CD4-positive, alpha-beta T cell treated with Interleukin-6 at 100 ng/mL for 8 hours (primary cell): ENCODE results near the gene GABRG3.
"Not testable (repeated sequence)": the region's sequence is repeated elsewhere in the genome, so short reads cannot be mapped to it uniquely, and the experiment has no call there.

ENCODE experiments used
- DNase-seq: peaks from one replicate; pipeline ENCODE4 v3.0.0-alpha.2; 2020; ENCODE audit warnings: mixed read lengths, low spot score

The GABRG3 gene

DNA sequence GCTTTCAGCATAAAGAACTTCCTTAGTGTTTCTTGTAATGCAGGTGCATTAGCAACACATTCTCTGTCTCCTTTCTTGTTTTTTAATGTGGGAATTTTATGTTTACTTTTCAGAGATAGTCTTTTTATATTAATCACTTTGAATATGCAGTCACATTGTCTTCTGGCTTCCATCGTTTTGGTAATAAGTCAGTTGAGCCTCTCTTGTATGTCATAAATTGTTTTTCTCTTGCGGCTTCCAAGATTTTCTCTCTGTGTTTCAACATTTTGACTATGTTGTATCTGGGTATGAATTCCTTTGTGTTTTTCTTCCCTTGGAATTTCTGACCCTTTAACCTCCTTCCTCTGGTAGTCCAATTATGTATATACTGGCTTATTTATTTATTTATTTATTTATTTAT, 25.3 kb downstream of the GABRG3 start:
- DNase-seq = no peak

DNA sequence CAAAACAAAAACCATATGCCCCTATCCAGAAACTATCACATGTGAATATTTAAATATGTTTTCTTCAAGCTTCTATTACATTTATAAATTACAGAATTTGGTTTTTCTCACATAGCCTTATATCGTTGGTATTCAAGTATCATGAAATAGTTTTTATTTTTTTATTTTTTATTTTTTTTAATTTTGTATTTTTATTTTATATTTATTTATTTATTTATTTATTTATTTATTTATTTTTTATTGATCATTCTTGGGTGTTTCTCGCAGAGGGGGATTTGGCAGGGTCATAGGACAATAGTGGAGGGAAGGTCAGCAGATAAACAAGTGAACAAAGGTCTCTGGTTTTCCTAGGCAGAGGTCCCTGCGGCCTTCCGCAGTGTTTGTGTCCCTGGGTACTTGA, 32.0 kb downstream of the GABRG3 start:
- not testable (repeated sequence) for DNase-seq

GRCh38 chr15:27004226-27004625, 33.2 kb downstream of the GABRG3 start:
- not testable (repeated sequence) for DNase-seq

DNA sequence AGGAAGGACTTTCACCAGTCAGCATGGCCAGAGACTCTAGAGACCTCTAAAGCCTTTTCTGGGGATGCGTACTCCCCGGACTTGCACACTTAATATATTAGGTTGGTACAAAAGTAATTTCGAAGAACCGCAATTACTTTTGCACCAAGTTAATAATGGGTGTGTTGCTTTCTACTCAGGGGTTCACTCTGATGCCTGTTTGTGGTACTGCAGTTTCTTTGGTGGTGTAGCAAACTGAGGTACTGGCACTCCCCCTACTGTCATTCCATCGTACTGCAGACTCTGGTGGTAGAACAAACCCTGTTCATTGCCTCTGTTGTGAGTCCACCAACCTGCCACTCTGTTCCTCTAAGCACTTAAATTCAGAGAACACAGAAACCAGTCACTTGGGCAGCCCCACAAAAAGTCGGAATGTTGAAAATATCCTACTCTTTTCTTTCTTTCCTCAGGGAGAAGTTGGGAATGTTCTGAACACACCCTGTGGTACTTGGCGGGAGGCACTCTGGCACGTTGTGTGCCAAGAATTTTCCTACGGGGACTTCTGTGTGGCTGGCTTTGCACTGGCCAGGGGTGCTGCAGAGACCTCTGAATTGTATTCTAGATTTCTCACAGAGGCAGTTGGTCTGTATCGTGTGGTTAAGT, 46.3 kb downstream of the GABRG3 start:
- no peak for DNase-seq

DNA sequence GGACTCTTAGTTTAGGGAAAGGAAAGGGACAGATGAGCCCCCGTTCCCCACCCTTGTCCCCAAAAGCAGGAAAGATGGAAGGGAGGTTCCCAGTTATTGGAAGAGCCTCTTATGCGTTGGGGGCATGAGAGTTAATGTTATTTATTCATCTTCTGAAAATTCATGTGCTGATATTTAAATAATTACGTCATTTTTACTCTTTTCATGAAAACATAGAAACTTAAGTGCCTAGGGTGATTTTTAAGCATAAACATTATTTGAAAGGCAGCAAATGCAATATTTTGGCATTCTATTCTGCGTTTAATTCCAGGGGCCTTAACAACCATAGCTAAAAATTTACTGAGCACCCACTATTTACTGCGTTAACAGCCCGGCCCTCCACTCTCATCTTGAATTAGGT, 48.7 kb downstream of the GABRG3 start:
- no peak for DNase-seq

DNA sequence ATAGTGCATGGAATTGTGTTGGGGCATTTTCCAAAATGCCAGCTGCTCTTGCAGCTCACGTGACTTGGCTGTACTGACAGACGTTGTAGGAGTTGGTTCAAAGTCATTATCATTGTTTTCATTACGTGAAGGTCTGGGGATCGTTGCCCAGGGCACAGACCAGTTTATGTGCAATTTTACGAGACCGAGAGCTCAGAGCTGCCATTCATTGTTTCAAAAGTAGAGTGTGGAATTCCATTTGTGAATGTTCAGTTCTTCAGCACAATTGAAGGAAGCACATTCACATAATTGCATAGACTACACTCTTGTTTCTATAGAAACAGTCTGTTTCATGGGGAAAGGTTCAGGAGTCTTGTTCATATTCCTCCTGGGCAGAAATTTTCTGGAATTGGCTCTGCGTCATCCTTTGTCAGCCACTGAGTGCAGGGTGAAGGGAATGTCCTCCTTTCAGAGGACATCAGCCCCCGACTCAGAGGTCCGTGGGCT, 54.5 kb downstream of the GABRG3 start:
- DNase-seq = no peak

DNA sequence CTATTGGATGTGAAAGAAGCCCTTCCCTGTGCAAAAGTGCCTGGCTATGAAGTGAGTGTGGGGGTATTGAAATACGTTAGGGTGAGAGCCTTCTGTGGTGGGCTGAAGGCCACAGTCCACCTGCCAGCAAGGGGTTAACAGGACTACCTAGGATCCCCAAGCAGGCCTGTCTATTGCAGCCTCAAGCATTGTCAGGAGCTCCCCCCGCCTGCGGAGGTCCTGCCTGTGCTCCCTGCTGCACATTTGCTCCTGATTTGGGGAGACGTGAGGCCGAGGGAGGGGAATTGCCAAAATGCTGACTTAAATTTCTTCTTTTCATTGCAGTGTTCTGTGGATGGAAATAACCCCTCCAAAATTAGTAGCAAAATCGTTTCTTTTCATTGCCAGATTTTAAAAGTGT, 56.2 kb downstream of the GABRG3 start:
- DNase-seq = no peak

GRCh38 chr15:27028858-27029477, 58.0 kb downstream of the GABRG3 start:
- DNase-seq = no peak

DNA sequence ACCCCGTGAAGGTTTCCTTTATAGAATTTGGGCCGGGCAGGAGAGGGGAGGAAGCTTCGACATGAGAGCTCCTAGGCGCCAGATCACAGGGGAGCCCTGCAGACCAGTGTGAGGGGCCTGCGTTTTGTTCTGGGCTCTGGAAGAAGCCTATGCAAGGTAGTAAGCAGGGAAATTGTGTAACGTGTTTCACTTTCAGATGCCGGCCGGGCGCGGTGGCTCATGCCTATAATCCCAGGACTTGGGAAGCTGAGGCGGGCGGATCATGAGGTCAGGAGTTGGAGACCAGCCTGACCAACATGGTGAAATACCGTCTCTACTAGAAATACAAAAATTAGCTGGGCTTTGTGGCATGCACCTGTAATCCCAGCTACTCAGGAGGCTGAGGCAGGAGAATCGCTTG, 65.2 kb downstream of the GABRG3 start:
- no peak for DNase-seq

DNA sequence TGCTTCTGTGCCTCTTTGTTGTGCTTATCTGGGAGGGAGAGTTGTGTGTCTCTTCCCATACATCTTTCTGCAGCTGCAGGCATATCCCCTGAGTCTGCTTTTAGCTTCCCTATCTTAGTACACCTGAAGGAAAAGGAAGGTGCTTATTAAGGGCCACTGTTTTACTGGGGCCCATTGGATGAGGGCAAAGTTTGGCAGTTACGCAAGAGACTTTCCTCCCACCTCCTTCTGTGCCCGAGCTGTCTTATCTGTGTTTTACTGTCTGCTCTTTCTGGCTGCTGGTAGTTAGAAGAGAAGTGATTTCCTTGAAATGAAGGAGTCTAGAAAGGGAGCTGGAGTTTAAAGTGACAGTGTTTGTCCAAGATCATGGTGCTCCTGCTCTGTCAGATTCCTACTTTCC, 66.5 kb downstream of the GABRG3 start:
- no peak for DNase-seq

DNA sequence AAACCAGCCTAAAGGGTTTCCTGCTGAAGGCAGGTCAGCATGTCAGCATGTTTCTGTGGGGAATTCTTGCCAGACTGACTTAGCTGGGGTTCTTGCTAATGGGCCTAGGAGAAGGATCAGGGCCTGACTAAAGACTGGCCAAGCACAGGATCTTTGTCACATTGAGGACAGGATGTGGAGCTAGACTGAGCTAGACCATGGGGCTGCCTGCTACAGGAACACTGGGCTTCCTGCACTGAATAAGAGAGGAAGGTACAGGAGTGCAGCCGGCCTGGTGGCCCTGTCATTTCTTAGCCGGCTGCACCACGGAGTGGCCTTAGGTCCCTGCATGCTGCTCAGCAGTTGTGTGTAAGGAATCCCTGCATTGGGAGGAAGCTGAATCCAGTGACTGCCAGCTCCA, 68.2 kb downstream of the GABRG3 start:
- DNase-seq = no peak

DNA sequence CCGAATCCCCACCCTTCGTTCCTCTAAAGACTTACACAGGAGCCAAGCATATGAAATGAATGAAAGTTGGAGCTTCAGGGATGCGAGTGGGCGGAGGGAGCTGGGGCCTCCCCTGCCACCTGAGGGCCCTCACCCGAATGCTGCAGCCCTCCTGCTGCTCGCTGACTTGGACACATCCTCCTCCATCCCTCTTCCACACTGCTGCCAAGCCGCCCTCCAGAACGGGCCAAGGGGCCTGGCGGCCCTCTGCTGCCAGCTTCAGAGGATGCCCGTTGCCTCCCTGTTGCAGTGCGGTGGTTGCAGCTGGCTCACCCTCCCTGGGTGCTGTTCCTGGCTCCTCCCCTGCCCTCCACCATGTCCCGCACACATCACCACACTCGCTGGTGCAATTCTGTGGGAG, 71.2 kb downstream of the GABRG3 start:
- no peak for DNase-seq

DNA sequence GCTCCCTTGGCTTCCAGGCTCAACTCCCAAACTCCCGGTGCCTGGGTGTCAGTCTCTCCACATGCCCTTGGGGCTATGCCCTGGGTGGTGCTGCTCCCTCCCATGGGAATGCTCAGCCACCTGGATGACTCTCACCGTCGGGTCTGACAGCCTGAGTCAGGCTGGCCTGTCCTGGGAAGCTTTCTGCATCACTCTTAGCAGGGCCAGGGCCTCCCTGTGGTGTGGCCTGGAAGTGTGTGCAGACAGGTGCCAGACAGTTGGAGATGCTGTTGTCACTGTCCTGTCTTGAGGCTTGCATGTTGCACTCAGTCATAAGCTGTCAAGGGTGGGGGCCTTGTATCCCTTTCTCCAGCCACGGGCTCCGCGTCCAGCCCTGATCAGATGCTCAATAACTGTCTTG, 71.7 kb downstream of the GABRG3 start:
- no peak for DNase-seq

- DNase-seq = no peak
These were observed 72.8 kb downstream of the GABRG3 start for GRCh38 chr15:27043770-27044169.

DNA sequence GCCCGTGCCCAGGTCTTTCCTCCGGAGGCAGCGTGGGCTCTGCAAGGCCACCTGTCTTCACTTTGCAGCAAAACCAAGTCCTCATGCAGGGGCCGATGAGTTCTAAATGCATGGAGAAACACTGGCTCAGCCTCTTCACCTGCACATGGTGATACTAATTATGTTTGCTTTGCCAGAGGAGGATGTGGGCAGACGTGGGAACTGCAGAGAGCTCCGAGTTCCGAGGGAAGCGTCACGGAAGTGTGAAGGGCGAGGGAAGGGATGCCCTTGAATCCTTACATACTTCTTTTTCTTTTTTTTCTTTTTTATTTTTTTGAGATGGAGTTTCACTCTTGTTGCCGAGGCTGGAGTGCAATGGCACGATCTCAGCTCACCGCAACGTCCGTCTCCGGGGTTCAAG, 74.8 kb downstream of the GABRG3 start:
- no peak for DNase-seq

GRCh38 chr15:27046880-27047279, 75.9 kb downstream of the GABRG3 start:
- no peak for DNase-seq

- no peak for DNase-seq
These were observed 79.2 kb downstream of the GABRG3 start for GRCh38 chr15:27050163-27050562.

- DNase-seq = no peak
These were observed 83.4 kb downstream of the GABRG3 start for GRCh38 chr15:27054426-27054825.

DNA sequence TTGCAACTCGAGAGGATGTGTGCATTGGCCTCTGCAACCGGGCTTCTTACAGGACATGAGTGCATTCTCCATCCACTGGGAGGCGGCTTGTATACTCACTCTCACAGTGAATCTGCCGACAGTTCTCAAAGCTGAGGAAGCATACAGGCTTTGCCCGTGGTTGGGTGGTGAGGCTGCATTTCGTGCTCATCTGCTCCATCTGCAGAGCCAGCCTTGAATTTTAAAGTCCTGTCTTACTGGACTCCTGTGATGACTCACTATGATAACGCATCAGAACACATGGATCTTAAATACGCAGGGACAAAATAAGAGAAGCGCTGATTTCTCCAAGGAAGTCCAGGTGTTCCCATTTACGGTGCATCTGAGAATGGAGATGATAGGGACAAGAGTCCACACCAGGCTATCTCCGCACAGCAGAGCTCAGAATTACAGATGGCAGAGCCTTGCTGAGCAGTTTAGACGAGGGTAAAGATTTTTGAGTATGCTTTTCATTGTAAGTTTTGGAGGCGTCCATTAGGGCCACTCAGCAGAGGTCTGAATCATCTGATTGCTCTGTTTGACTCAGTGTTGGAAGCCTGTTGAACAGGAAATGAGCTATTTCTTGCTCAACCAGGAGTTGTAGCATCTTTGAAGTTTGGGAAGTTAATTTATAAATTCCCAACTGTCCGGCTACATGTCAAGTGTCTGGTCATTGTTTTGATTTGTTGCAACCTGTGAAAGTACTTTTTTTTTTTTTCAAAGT, 87.1 kb downstream of the GABRG3 start:
- DNase-seq = no peak

DNA sequence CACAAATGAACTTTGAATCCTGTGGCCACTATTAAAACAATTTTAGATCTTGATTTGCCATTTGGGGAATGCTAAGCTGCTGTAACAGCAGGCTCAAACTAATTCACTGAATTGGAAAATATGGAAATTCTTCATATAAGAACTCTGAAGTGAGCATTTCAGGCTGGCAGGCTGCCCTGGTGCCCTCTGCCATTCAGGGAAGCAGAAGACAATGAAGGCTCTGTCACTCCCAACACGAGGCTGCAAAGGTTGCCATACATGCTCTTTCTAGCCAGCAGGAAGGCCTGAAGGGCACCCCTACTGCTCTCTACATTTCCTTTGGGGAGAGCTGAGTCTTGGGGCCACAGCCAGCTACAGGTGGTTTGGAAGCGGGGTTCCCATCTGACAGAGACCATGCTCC, 88.0 kb downstream of the GABRG3 start:
- DNase-seq = no peak

- DNase-seq = no peak
These were observed 88.7 kb downstream of the GABRG3 start for GRCh38 chr15:27059610-27060202.

GRCh38 chr15:27061739-27062138, 90.8 kb downstream of the GABRG3 start:
- no peak for DNase-seq

- no peak for DNase-seq
These were observed 92.0 kb downstream of the GABRG3 start for GRCh38 chr15:27062951-27063350.
